WERI-Rb-1 (cell line): ENCODE results near the gene RCAN3.
"Not testable (repeated sequence)": the region's sequence is repeated elsewhere in the genome, so short reads cannot be mapped to it uniquely, and the experiment has no call there.

Source experiments
- DNase-seq: peaks from one replicate; pipeline ENCODE4 v3.0.0-alpha.2; 2020
- H3K27ac ChIP-seq: fragments of 250-450 bp; sonication (Bioruptor Pico); 2 replicates; pipeline ENCODE4 v1.5.1; 2020; ENCODE audit warnings: mild to moderate bottlenecking, moderate library complexity
- H3K27me3 ChIP-seq: fragments of 250-450 bp; sonication (Bioruptor Pico); 2 replicates; pipeline ENCODE4 v1.5.1; 2021; ENCODE audit warnings: mild to moderate bottlenecking, low read depth, moderate library complexity; ENCODE audit not compliant: insufficient read depth, severe bottlenecking
- H3K36me3 ChIP-seq: fragments of 250-450 bp; sonication (Bioruptor Pico); 2 replicates; pipeline ENCODE4 v1.5.1; 2020; ENCODE audit warnings: mild to moderate bottlenecking, moderate library complexity
- H3K4me3 ChIP-seq: 2 replicates; pipeline ENCODE4 v1.5.1; 2011; ENCODE audit warnings: low read depth, mild to moderate bottlenecking, control low read depth, low read length
- H3K9me3 ChIP-seq: fragments of 250-450 bp; sonication (Bioruptor Pico); 2 replicates; pipeline ENCODE4 v1.5.1; 2021; ENCODE audit warnings: mild to moderate bottlenecking, moderate library complexity; ENCODE audit not compliant: severe bottlenecking
- CTCF ChIP-seq: IDR thresholded peaks from 2 replicates; pipeline ENCODE4 v1.5.1; 2011; ENCODE audit warnings: low read depth, mild to moderate bottlenecking, control low read depth, inconsistent platforms, low read length

RCAN3 gene

GRCh38 chr1:24547195-24547594 is 44.6 kb downstream of the RCAN3 start:
- H3K27me3 ChIP-seq: no peaks in the 10 kb centered on the region
- H3K9me3 ChIP-seq: no peaks in the 10 kb centered on the region
- no peaks in the 10 kb centered on the region for H3K36me3 ChIP-seq
- H3K4me3 ChIP-seq: no peak overlapping the region
- no peak for TF ChIP-seq CTCF
- H3K27ac ChIP-seq: peak overlapping the region; percentile 12; the same call in 1 of the 2 replicates
- no peak for DNase-seq

- no peaks in the 10 kb centered on the region for H3K36me3 ChIP-seq
These were observed 45.4 kb downstream of the RCAN3 start for GRCh38 chr1:24548070-24548469.

GRCh38 chr1:24549210-24549609 is 46.6 kb downstream of the RCAN3 start:
- not testable (repeated sequence) for H3K4me3 ChIP-seq, H3K9me3 ChIP-seq, H3K27me3 ChIP-seq, H3K36me3 ChIP-seq
- DNase-seq: peak; percentile 71
- H3K27ac ChIP-seq: peak overlapping the region; percentile 93

More at GRCh38 chr1:24548070-24548469, 45.4 kb downstream of the RCAN3 start:
- Histone ChIP-seq H3K27me3 (no peaks in the 10 kb centered on the region), H3K9me3 (no peaks in the 10 kb centered on the region), H3K27ac (peak overlapping the region; percentile 93), H3K4me3 (no peak overlapping the region)
- DNase-seq: no peak
- TF ChIP-seq CTCF: no peak

DNA sequence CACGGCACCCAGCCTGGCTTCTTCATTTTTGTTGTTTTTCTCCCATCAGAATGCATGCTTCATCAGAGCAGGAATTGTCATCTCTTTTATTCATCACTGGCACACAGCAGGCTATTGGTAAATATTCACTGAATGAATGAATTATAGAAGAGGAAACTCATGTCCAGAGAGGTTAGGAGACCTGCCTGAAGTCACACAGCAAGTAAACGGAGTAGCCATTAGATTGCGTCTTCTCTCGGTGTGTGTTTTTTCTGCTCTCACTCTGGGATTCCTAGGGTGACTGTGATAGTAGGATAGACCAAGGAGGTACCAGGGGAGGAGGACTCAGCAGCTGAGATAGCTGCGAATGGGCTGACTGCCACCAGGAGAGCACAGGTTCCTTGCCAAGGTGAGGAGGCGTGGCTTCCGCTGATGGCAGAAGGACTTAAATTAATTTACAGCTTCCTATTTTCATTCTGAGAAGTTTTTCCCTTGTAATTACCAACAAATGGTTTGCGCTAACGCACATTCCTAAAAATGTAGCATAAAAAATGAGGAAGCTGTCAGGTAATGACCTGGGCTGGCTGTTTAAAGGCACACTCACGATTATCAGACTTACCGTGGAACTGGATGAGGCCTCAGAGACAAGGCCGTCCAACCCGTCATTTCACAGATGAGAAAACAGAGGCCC is 48.8 kb downstream of the RCAN3 start:
- no peak for DNase-seq
- TF ChIP-seq CTCF: no peak
- Histone ChIP-seq H3K27me3 (no peaks in the 10 kb centered on the region), H3K9me3 (peaks cover 4% of the 10 kb centered on the region), H3K36me3 (no peaks in the 10 kb centered on the region), H3K27ac (peak overlapping the region; percentile 93), H3K4me3 (peak overlapping the region; percentile 38)

DNA sequence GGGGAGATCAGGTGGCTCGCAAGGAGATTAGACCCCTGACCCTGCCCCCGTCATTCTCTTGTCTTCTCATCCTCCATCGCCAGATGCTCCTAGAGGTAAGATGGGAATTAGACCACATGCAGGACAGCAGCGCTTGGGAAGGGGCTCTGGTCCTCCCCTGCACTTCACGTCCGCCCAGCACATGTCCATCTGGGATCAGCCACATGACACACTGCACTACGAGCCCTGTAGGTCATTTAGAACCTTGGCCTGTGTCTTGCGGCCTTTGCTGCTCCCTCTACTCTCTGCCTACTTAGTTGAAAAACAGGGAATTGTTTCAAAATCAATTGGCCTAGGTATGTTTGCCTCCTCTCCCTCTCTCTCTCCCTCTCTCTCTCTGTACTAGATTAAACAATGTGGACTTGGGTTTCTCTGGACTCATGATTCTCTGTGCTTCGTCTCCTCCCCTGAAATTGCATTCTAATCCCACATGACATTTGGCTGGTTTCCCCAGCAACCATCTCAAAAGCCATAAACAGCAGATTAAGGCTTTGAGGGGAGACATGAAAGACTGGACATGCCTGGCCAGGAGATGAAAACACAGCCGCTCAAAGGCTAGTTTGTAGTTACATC is 49.4 kb downstream of the RCAN3 start:
- H3K27me3 ChIP-seq: no peaks in the 10 kb centered on the region
- no peak for TF ChIP-seq CTCF
- peak; percentile 93 for DNase-seq
- H3K9me3 ChIP-seq: peaks cover 4% of the 10 kb centered on the region
- H3K27ac ChIP-seq: peak overlapping the region; percentile 93
- no peaks in the 10 kb centered on the region for H3K36me3 ChIP-seq
- peak overlapping the region; percentile 38 for H3K4me3 ChIP-seq

- H3K36me3 ChIP-seq: no peaks in the 10 kb centered on the region
- TF ChIP-seq CTCF: no peak
- peaks cover 4% of the 10 kb centered on the region for H3K9me3 ChIP-seq
- peak overlapping the region; percentile 93 for H3K27ac ChIP-seq
- DNase-seq: peak; percentile 77
- H3K4me3 ChIP-seq: no peak overlapping the region
- H3K27me3 ChIP-seq: no peaks in the 10 kb centered on the region
These were observed 51.3 kb downstream of the RCAN3 start for GRCh38 chr1:24553931-24554330.
